A549 treated with RU486 at 1 μM for 4 hours (cell line): Measurements from ENCODE around the gene F8A2. TPM values are rescaled to one million over a fixed set of nuclear protein-coding genes. Genes with fewer than 3 reads are reported as not detected.

ENCODE experiments used
- total RNA-seq: library from RNA; stranded (reverse); fragments of 200-300 nt; extraction: Qiagen RNA extraction; gene quantifications from 5 replicates; pipeline ENCODE4 v1.2.3, GENCODE V29; 2022; ENCODE audit warnings: low read depth

F8A2 gene
- not detected in 5 replicates for total RNA-seq

GRCh38 chrX:155381843-155382528 is at the start of gene F8A2:
Gene F8A2, plus strand, starts transcription at chrX:155382095. Its CDS starts 20 bp downstream, at chrX:155382115.

GRCh38 chrX:155334486-155335336 is 47.2 kb upstream of the F8A2 start, which contains the start of gene CLIC2:
Gene CLIC2, minus strand, starts transcription at chrX:155334614. Its CDS starts 187 bp downstream, at chrX:155334427.

Other genes starting within 250 kb of the F8A2 start
- gene VBP1, start 165.6 kb upstream of the F8A2 start, total RNA-seq = 34.7 to 64.8 TPM (median 54.3 TPM) in 5 replicates
- gene RAB39B, start 117.6 kb upstream of the F8A2 start, total RNA-seq = 0.62 to 0.94 TPM (median 0.64 TPM) in 5 replicates
- 0.06 to 0.53 TPM (median 0.25 TPM) in 4 of 5 replicates, not detected in the other for gene CLIC2, start 47.5 kb upstream of the F8A2 start, total RNA-seq
- 0.81 to 1.6 TPM (median 0.94 TPM) in 5 replicates for gene F8A3, start 76.5 kb downstream of the F8A2 start, total RNA-seq
- 0.09 to 0.15 TPM (median 0.12 TPM) in 5 replicates for gene SPRY3, start 230.5 kb downstream of the F8A2 start, total RNA-seq
- 8.5 to 10.1 TPM (median 9.0 TPM) in 5 replicates for gene TMLHE, start 230.9 kb downstream of the F8A2 start, total RNA-seq